GM18867 (cell line): ENCODE measurements around the gene CBFB.
"Not testable (repeated sequence)": the region's sequence is repeated elsewhere in the genome, so short reads cannot be mapped to it uniquely, and the experiment has no call there.

Experiments
- ATAC-seq: cut with Tn5 transposase; IDR thresholded peaks from one replicate; pipeline ENCODE4 v1.9.1; 2021; ENCODE audit warnings: mild to moderate bottlenecking, moderate library complexity; ENCODE audit not compliant: unreplicated experiment

Gene CBFB

GRCh38 chr16:67040906-67041305, 12.0 kb downstream of the CBFB start:
- no peak for ATAC-seq

GRCh38 chr16:67041520-67041919, 12.6 kb downstream of the CBFB start:
- not testable (repeated sequence) for ATAC-seq

- ATAC-seq, result no peak
Observed at GRCh38 chr16:67043420-67043819, 14.5 kb downstream of the CBFB start.

GRCh38 chr16:67050796-67051195, 21.8 kb downstream of the CBFB start:
- ATAC-seq, result no peak

GRCh38 chr16:67052399-67052798, 23.4 kb downstream of the CBFB start:
- ATAC-seq, result no peak

- ATAC-seq, result no peak
Observed at GRCh38 chr16:67053767-67054334, 24.9 kb downstream of the CBFB start.

- ATAC-seq, result no peak
Observed at GRCh38 chr16:67054901-67055300, 26.0 kb downstream of the CBFB start.

GRCh38 chr16:67055712-67056487, 27.0 kb downstream of the CBFB start:
- no peak for ATAC-seq

GRCh38 chr16:67063008-67063407, 34.1 kb downstream of the CBFB start:
- ATAC-seq, result no peak

- ATAC-seq, result no peak
Observed at GRCh38 chr16:67068212-67068753, 39.3 kb downstream of the CBFB start.

GRCh38 chr16:67071476-67072048, 42.6 kb downstream of the CBFB start:
- no peak for ATAC-seq

GRCh38 chr16:67075331-67075730, 46.4 kb downstream of the CBFB start:
- no peak for ATAC-seq

GRCh38 chr16:67077871-67078270, 48.9 kb downstream of the CBFB start:
- ATAC-seq, result no peak

GRCh38 chr16:67082100-67082499, 53.2 kb downstream of the CBFB start:
- ATAC-seq, result no peak

GRCh38 chr16:67082891-67083290, 53.9 kb downstream of the CBFB start:
- no peak for ATAC-seq

- ATAC-seq, result peak; percentile 68
Observed at GRCh38 chr16:67084345-67085028, 55.5 kb downstream of the CBFB start.

- ATAC-seq, result no peak
Observed at GRCh38 chr16:67086822-67087221, 57.9 kb downstream of the CBFB start.

- no peak for ATAC-seq
Observed at GRCh38 chr16:67087291-67087690, 58.3 kb downstream of the CBFB start.

GRCh38 chr16:67087803-67088202, 58.9 kb downstream of the CBFB start:
- ATAC-seq, result no peak

- no peak for ATAC-seq
Observed at GRCh38 chr16:67088551-67088950, 59.6 kb downstream of the CBFB start.

- ATAC-seq, result no peak
Observed at GRCh38 chr16:67089101-67089500, 60.2 kb downstream of the CBFB start.
